Heart right ventricle (tissue), 16 donors: ENCODE measurements around the gene ZC3H10. TPM values are rescaled to one million over a fixed set of nuclear protein-coding genes. Genes with fewer than 3 reads are reported as not detected.

Source experiments
- ATAC-seq, 8 donors: fragments of 200-7000 bp; cut with Tn5 transposase; one replicate each; pipeline ENCODE4 v1.9.1; 2020; ENCODE audit warnings: mild to moderate bottlenecking in 8 of 8, moderate library complexity in 8 of 8, moderate number of reproducible peaks in 1 of 8
- DNase-seq, 2 donors: peaks; one replicate each; pipeline ENCODE4 v3.0.0-alpha.2; 2020
- H3K27ac ChIP-seq, 10 donors: fragments of 200-600 bp; sonication (generic) in 2 of 10; one replicate each; pipeline versions ENCODE4 v1.5.0 to v1.8.0; 2020 to 2022; ENCODE audit warnings: mild to moderate bottlenecking in 3 of 10
- H3K27me3 ChIP-seq, 7 donors: fragments of 200-600 bp; one replicate each; pipeline ENCODE4 v1.8.0; 2021 to 2022; ENCODE audit warnings: mild to moderate bottlenecking in 2 of 7
- H3K36me3 ChIP-seq, 9 donors: fragments of 200-600 bp; sonication (generic) in 1 of 9; one replicate each; pipeline versions ENCODE4 v1.5.0 to v1.8.0; 2020 to 2022; ENCODE audit warnings: mild to moderate bottlenecking in 2 of 9
- H3K4me1 ChIP-seq, 9 donors: fragments of 200-600 bp; sonication (generic) in 1 of 9; one replicate each; pipeline versions ENCODE4 v1.5.0 to v1.8.0; 2020 to 2022; ENCODE audit warnings: mild to moderate bottlenecking in 4 of 9
- H3K4me3 ChIP-seq, 10 donors: fragments of 200-600 bp; sonication (generic) in 2 of 10; one replicate each; pipeline versions ENCODE4 v1.5.0 to v1.8.0; 2020 to 2022; ENCODE audit warnings: mild to moderate bottlenecking in 7 of 10, moderate library complexity in 2 of 10
- H3K9me3 ChIP-seq, 11 donors: fragments of 200-600 bp in 10 of 11; sonication (generic) in 2 of 11; one replicate each; pipeline versions ENCODE4 v1.5.0 to v1.8.0; 2013 to 2022; ENCODE audit warnings: mild to moderate bottlenecking in 2 of 11, control low read depth in 1 of 11, moderate library complexity in 1 of 11
- WGBS, 2 donors: extraction: QIAGEN DNeasy Blood & Tissue Kit; methylation state at CpG; one replicate each; pipeline ENCODE4 v1.1.7; 2013; ENCODE audit warnings: inconsistent platforms in 1 of 2; 5-methylcytosine and 5-hydroxymethylcytosine counted together
- intact Hi-C, 10 donors: fragments of 100-400 bp; cut with DNase I; formaldehyde crosslinking; loops; one replicate each; pipeline versions ENCODE4 v1.11.1 to v1.14.2; 2022
- polyA plus RNA-seq, 2 donors: library from polyadenylated mRNA; stranded (reverse); fragments of 200-250 nt; gene quantifications; one replicate each; pipeline ENCODE4 v1.2.3, GENCODE V29; 2013
- total RNA-seq, 10 donors: library from RNA; stranded (reverse); fragmentation: NEBNext Ultra II Directional in 3 of 10; extraction: Animal tissue kit (Norgen Biotek cat#: 25700) in 3 of 10; gene quantifications; one replicate each; pipeline versions ENCODE4 v1.2.1 to v1.2.4, GENCODE V29; 2021 to 2023
- TF ChIP-seq, protein P1 (sequence below), 9 donors: fragments of 200-600 bp; sonication (generic) in 2 of 9; IDR thresholded peaks; one replicate each; pipeline versions ENCODE4 v1.5.0 to v1.8.0; 2021 to 2022; ENCODE audit warnings: antibody characterized with exemption in 9 of 9, mild to moderate bottlenecking in 5 of 9, moderate library complexity in 1 of 9
- donor health status: Arrhythmogenic right ventricular cardiomyopathy.
- donor health status: ischemic (EF 13 %, LVEDD 7.1; RV severe dilation, severe dysfunction).
- donor health status: healthy with polysubstance abuse.
- donor health status: DM: no; HTN: yes; CAD: no.
- donor health status: DM: no; HTN: no; CAD: no.
- donor health status: ischemic (EF 25% LVEDD 6.9; RV normal size, moderate dysfunction).
- donor health status: ischemic (EF 25% LVEDD 5.7; RV mildly dilated, moderate dysfunction).
- donor health status: healthy.
- donor health status: DM: yes; HTN: yes; CAD: no.
- donor health status: Ischemic cardiomyopathy.
- donor health status: ischemic (EF 35%, LVEDD 5.7; RV mildly dilated, moderate dysfunction).
- donor health status: nonischemic (EF 11% LVEDD 7.7; RV severe dilation, severe dysfunction).
- donor health status: DM: yes; HTN: yes; CAD: no.
- donor health status: PGD.
- donor health status: ischemic (EF 29% LVEDD 5.4; RV normal size, mild dysfunction).
- donor health status: nonischemic (EF 23%, LVEDD 6.1; RV moderate dilation, normal function).

The ZC3H10 gene
- total and polyA plus RNA-seq, 12 donors, result 2.1 to 5.8 (median 4.8) TPM

DNA sequence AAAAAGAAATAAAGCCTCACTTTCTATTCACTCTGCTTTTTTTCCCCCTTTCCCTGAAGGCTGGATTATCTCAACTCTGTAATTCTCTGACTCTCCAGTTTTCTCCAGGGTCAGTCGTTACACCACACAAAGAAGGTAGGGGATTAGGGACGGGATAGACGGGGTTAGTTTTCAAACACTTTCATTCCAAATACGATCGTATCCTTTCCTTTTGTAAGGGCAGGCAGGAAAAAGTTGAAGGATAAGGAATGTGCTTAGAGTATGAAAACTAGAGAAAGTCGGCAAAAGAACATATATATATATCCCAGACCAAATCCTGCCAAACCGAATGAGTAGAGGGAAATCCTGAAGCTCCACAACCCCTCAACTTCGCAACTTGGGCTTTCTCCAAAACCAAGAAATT lies 9.4 kb downstream of the ZC3H10 start:
- WGBS, 2 donors, result 0% methylated on average over 8 of the region's 8 CpGs
- Histone ChIP-seq H3K4me1 (peaks cover 8 to 61% (median 49%) of the 10 kb centered on the region in 9 donors), H3K27me3 (no peaks in the 10 kb centered on the region), H3K4me3 (peak overlapping the region in 9 of 10 donors; percentile 23 to 94 (median 84)), H3K27ac (peak overlapping the region; percentile 51 to 91 (median 82)), H3K9me3 (no peaks in the 10 kb centered on the region), H3K36me3 (peaks cover 0 to 35% (median 7%) of the 10 kb centered on the region in 9 donors)
- TF ChIP-seq, protein P1, sequence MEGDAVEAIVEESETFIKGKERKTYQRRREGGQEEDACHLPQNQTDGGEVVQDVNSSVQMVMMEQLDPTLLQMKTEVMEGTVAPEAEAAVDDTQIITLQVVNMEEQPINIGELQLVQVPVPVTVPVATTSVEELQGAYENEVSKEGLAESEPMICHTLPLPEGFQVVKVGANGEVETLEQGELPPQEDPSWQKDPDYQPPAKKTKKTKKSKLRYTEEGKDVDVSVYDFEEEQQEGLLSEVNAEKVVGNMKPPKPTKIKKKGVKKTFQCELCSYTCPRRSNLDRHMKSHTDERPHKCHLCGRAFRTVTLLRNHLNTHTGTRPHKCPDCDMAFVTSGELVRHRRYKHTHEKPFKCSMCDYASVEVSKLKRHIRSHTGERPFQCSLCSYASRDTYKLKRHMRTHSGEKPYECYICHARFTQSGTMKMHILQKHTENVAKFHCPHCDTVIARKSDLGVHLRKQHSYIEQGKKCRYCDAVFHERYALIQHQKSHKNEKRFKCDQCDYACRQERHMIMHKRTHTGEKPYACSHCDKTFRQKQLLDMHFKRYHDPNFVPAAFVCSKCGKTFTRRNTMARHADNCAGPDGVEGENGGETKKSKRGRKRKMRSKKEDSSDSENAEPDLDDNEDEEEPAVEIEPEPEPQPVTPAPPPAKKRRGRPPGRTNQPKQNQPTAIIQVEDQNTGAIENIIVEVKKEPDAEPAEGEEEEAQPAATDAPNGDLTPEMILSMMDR (IDR thresholded peaks at IDR 0.05), result no peak
- ATAC-seq, result no peak
- DNase-seq, result no peak
- intact Hi-C loops, result loop anchor here in 8 of 10 donors (1.0 to 10.0 kb wide), 9 partner anchors 29 to 507 kb away; partner anchors contain the start of genes MYL6 (in 5 of the 8), SMARCC2 (in 2 of the 8), SPRYD4 (in 2 of the 8) and BAZ2A (in 1 of the 8)

DNA sequence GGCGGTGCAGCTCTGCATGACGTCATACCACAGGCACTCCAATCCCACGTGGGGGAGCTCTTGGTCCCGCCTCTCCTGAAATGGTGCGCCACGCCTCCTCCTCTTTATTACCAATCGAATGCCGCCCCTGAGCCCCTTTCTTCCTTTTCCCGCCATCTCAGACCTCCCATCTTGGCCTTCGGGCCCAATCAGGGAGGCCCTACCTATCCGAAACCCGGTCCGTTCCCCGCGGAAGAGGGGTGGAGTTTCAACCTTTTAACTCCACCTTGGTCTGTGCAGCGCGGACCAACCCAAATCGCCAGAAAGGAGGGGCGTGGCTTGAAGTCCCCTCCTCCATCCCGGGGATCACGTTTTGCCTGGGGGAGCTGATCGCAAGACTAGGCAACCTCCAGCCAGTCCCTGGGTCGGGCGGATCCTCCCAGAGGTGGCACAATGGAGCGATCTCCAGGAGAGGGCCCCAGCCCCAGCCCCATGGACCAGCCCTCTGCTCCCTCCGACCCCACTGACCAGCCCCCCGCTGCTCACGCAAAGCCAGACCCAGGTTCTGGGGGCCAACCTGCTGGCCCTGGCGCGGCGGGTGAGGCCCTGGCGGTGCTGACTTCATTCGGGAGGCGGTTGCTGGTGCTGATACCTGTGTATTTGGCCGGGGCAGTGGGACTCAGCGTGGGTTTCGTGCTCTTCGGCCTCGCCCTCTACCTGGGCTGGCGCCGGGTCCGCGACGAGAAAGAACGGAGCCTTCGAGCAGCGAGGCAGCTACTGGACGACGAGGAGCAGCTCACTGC lies 10.0 kb downstream of the ZC3H10 start, which contains the start of gene ESYT1:
TSS of gene ESYT1 (plus strand) at position 380 of the 782 bp plus-strand sequence. CDS start at position 433, 53 bp downstream.
- peak; percentile 94 to 97 (median 96) for ATAC-seq

DNA sequence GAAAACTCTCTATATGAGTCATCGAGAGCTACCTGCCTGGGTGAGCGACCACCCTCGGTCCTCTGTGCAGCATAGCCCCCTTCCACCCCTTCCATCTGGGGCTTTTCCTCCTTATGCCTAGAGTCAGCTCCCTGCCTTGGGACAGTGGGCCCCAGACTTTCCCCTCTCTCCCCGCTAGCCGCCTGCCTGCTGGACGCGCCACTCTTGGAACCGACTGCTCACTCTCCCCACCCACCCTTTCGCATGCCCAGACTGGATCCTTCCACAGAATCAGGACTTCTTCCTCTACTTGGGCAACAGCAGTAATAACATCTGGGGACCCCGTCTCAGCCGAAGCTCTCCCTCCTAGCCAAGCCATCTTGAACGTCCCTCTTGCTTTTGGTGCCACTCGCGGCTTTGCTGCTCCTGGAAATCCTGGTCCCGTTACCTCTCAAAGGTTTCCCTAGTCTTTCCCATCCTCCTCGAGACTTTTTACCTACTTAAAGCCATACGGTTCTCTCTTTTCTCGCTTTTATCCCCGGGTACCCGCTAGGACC lies 10.7 kb downstream of the ZC3H10 start:
- Histone ChIP-seq H3K27me3 (no peaks in the 10 kb centered on the region), H3K36me3 (peaks cover 0 to 38% (median 16%) of the 10 kb centered on the region in 9 donors), H3K9me3 (no peaks in the 10 kb centered on the region), H3K4me1 (peaks cover 8 to 57% (median 41%) of the 10 kb centered on the region in 9 donors), H3K27ac (peak overlapping the region; percentile 36 to 94 (median 88)), H3K4me3 (peak overlapping the region; percentile 53 to 94 (median 84))
- WGBS, 2 donors, result 0% methylated on average over 20 of the region's 20 CpGs
- intact Hi-C loops, result loop anchor here in 6 of 10 donors (2.0 to 10.0 kb wide), 6 partner anchors 14 to 506 kb away; partner anchors contain the start of genes SMARCC2 (in 2 of the 6), SPRYD4 (in 2 of the 6) and BAZ2A (in 1 of the 6)
- DNase-seq, result peak in 1 of 2 donors; percentile 28
- TF ChIP-seq, protein P1 (IDR thresholded peaks at IDR 0.05), result no peak
- ATAC-seq, result peak; percentile 4 to 35 (median 10)

More for the DNA sequence above, 10.0 kb downstream of the ZC3H10 start, which contains the start of gene ESYT1:
- WGBS, 2 donors, result 0% methylated on average over 49 of the region's 49 CpGs
- intact Hi-C loops, result loop anchor here in 8 of 10 donors (1.0 to 10.0 kb wide), 10 partner anchors 15 to 507 kb away; partner anchors contain the start of genes MYL6 (in 5 of the 8), SMARCC2 (in 3 of the 8), SPRYD4 (in 2 of the 8) and BAZ2A (in 1 of the 8)
- peak; percentile 95 to 99 for DNase-seq
- H3K9me3 ChIP-seq, result no peaks in the 10 kb centered on the region
- H3K4me3 ChIP-seq, result peak within 1 kb of the TSS; percentile 53 to 94 (median 84)
- H3K27ac ChIP-seq, result peak within 1 kb of the TSS; percentile 51 to 94 (median 88)
- H3K4me1 ChIP-seq, result peaks cover 8 to 61% (median 44%) of the 10 kb centered on the region in 9 donors
- H3K36me3 ChIP-seq, result peaks cover 0 to 36% (median 9%) of the 10 kb centered on the region in 9 donors
- TF ChIP-seq, protein P1 (IDR thresholded peaks at IDR 0.05), result peak in 1 of 9 donors; percentile 18
- H3K27me3 ChIP-seq, result no peaks in the 10 kb centered on the region
